ENCODE data around the gene SDHAF3. TPM values are rescaled to one million over a fixed set of nuclear protein-coding genes. Genes with fewer than 3 reads are reported as not detected.

Gene SDHAF3
- total and polyA plus RNA-seq, 12 donors: 5.0 to 26.5 (median 19.8) TPM

- TF ChIP-seq, protein P1, sequence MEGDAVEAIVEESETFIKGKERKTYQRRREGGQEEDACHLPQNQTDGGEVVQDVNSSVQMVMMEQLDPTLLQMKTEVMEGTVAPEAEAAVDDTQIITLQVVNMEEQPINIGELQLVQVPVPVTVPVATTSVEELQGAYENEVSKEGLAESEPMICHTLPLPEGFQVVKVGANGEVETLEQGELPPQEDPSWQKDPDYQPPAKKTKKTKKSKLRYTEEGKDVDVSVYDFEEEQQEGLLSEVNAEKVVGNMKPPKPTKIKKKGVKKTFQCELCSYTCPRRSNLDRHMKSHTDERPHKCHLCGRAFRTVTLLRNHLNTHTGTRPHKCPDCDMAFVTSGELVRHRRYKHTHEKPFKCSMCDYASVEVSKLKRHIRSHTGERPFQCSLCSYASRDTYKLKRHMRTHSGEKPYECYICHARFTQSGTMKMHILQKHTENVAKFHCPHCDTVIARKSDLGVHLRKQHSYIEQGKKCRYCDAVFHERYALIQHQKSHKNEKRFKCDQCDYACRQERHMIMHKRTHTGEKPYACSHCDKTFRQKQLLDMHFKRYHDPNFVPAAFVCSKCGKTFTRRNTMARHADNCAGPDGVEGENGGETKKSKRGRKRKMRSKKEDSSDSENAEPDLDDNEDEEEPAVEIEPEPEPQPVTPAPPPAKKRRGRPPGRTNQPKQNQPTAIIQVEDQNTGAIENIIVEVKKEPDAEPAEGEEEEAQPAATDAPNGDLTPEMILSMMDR (IDR thresholded peaks at IDR 0.05): no peak
These were observed 9.1 kb downstream of the SDHAF3 start for GRCh38 chr7:97126483-97127171.

GRCh38 chr7:97128736-97129135 is 11.2 kb downstream of the SDHAF3 start:
- Histone ChIP-seq H3K36me3 (no peaks in the 10 kb centered on the region), H3K9me3 (peaks cover 0 to 11% (median 0%) of the 10 kb centered on the region in 11 donors), H3K27ac (no peak overlapping the region), H3K4me3 (no peak overlapping the region), H3K4me1 (peaks cover 0 to 2% (median 0%) of the 10 kb centered on the region in 9 donors), H3K27me3 (no peaks in the 10 kb centered on the region)
- DNase-seq (no peak), ATAC-seq (no peak)
- TF ChIP-seq, protein P1 (IDR thresholded peaks at IDR 0.05): no peak
- 98 to 100% methylated on average over 1 of the region's 1 CpG for WGBS, 2 donors
- intact Hi-C loops (cut with DNase I): no loop called here

More at GRCh38 chr7:97126483-97127171, 9.1 kb downstream of the SDHAF3 start:
- Histone ChIP-seq H3K36me3 (no peaks in the 10 kb centered on the region), H3K27me3 (no peaks in the 10 kb centered on the region), H3K27ac (no peak overlapping the region), H3K9me3 (peaks cover 0 to 11% (median 0%) of the 10 kb centered on the region in 11 donors), H3K4me3 (no peak overlapping the region), H3K4me1 (peaks cover 0 to 2% (median 0%) of the 10 kb centered on the region in 9 donors)
- intact Hi-C loops (cut with DNase I): no loop called here
- no peak for ATAC-seq
- WGBS, 2 donors: 81 to 85% methylated on average over 15 of the region's 15 CpGs
- DNase-seq: no peak

DNA sequence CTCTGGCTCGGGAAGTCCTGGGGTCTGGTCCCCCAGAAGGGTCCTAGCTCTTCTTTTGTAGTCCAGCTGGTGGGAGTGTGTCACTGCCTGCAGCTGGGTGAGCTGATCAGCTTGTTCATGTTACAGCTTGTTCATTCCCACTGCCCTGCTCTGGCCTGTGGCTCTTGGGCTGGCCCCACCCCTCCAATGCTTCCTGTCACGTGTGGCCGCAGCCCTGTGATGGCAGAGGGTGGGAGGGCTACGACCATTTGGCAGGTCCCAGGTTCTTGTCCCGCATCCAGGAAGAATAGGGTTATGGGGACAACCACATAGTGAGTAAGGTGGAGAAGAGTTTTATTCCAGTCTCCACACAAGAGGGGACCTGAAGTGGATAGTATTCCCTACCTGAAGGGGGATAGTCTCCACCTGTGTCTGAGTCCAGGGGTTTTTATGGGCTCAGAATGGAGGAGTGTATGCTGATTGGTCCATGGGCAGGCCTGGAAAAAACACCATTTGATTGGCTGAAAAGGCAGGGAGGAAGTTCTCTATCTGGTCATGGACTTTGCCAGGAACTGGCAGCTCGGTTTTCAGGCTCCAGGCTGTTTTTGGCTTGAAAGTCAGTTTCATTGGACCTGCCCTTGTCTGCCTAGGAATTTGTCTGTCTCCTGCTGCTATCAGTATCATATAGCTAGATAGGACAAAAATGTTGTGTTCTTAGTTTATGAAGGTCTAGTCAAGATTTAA is 13.1 kb downstream of the SDHAF3 start:
- Histone ChIP-seq H3K36me3 (no peaks in the 10 kb centered on the region), H3K4me3 (no peak overlapping the region), H3K4me1 (peaks cover 0 to 2% (median 0%) of the 10 kb centered on the region in 9 donors), H3K27ac (no peak overlapping the region), H3K9me3 (peaks cover 0 to 2% (median 0%) of the 10 kb centered on the region in 11 donors), H3K27me3 (no peaks in the 10 kb centered on the region)
- intact Hi-C loops (cut with DNase I): no loop called here
- DNase-seq: no peak
- WGBS, 2 donors: 69 to 80% methylated on average over 6 of the region's 6 CpGs
- TF ChIP-seq, protein P1 (IDR thresholded peaks at IDR 0.05): no peak
- peak in 1 of 8 donors; percentile 53 for ATAC-seq

GRCh38 chr7:97133159-97133558 is 15.7 kb downstream of the SDHAF3 start:
- DNase-seq (no peak), ATAC-seq (no peak)
- TF ChIP-seq, protein P1 (IDR thresholded peaks at IDR 0.05): no peak
- WGBS, 2 donors: 80 to 83% methylated on average over 2 of the region's 2 CpGs
- intact Hi-C loops (cut with DNase I): no loop called here
- H3K27me3 ChIP-seq: no peaks in the 10 kb centered on the region
- no peaks in the 10 kb centered on the region for H3K36me3 ChIP-seq
- peaks cover 0 to 4% (median 0%) of the 10 kb centered on the region in 9 donors for H3K4me1 ChIP-seq
- H3K9me3 ChIP-seq: no peaks in the 10 kb centered on the region
- H3K4me3 ChIP-seq: no peak overlapping the region
- no peak overlapping the region for H3K27ac ChIP-seq
